HL-60/S4 treated with retinoic acid at 250 ng/mL for 4 days and 3 days (cell line): ENCODE results near the gene GAPDHS.

Experiments
- in situ Hi-C: fragments of 300-500 bp; cut with MboI; formaldehyde crosslinking; loops from 2 replicates; pipeline ENCODE4 v1.7.0; 2022; ENCODE audit warnings: low sequenced_read_pairs

Gene GAPDHS

DNA sequence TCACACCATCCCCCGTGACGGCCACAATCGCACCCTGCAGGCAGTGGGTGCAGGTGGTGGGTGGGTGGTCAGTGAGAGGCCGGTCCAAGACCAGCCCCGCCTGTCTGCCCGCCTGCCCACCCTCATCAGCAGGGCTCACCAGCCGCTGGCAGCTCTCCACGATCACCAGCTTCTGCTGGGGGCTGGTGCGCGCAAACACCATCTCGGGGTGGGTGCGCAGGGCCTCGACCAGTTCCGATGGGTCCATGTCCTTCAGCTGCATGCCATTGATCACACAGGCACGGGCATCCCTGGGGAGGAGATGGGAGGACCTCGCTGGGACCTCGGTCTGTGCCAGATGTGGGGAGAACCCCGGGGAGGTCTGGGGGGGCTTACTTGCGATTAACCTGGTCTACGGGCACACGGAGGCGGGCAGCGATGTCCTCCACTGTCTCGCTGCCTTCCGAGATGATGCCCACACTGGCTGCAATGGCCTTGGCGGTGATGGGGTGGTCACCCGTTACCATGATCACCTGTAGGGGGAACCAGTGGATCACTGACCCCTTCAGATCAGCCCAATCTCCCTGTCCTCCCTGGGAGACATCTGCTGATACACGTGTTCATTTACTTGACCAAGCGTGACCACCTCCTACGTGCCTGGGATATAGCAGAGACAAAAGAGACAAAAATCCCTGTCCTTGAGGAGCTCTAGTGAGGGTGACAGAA lies 22.2 kb downstream of the GAPDHS start:
- in situ Hi-C loops: no loop called here

DNA sequence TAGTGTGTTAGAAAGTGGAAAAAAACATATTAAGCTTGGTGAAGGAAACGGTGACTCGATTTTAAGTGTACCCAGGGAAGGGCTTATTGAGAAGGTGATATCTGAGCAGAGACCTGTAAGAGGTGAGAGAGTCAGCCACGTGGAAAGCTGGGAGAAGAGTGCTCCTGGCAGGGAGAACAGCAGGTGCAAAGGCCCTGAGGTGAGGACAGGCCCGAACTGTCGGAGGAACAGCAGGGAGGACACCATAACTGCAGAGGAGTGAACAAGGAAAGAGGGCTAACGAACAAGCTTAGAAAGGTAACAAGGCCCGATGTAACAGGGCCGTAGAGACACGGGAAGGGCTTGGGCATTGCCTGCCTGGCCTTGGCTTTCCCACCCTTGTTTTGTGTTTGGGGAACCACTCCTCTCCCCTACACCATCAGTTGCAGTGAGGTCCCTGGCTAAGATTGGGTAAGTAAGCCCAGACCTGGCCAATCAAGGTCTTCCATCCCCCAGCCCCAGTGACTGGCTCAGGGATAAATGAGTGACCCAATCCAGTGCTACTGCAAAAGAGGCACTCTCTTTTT lies 22.9 kb downstream of the GAPDHS start:
- in situ Hi-C loops: no loop called here

DNA sequence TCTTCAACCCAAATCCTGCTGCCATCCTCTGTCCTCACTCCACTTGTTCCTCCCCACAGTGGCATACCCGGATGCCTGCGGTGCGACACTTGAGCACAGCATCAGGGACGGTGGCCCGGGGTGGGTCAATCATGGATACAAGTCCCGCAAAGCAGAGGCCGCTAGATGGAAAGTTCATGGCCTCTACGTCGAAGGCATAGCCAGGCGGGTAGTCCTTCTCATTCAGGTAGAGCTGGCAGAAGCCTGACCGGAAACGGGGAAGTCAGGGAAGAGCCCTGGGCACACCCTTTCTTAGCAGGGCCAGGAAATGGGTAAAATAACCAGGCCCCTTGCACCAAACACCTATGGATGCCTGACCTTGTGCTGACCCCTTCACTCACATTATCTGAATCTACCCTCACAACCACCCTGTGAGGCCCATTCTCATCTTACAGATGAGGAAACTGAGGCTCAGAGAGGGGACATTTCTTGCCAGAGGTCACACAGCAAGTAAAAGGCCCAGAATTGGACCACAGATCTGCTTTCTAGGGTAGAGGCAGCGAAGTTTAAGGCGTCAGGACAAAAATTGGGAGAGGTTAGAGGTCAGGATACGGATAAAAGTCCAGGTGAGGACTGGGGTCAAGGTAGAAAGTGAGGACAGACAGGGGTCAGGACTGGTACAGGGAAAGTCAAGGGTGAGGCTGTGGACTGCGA lies 23.7 kb downstream of the GAPDHS start:
- in situ Hi-C loops: no loop called here

DNA sequence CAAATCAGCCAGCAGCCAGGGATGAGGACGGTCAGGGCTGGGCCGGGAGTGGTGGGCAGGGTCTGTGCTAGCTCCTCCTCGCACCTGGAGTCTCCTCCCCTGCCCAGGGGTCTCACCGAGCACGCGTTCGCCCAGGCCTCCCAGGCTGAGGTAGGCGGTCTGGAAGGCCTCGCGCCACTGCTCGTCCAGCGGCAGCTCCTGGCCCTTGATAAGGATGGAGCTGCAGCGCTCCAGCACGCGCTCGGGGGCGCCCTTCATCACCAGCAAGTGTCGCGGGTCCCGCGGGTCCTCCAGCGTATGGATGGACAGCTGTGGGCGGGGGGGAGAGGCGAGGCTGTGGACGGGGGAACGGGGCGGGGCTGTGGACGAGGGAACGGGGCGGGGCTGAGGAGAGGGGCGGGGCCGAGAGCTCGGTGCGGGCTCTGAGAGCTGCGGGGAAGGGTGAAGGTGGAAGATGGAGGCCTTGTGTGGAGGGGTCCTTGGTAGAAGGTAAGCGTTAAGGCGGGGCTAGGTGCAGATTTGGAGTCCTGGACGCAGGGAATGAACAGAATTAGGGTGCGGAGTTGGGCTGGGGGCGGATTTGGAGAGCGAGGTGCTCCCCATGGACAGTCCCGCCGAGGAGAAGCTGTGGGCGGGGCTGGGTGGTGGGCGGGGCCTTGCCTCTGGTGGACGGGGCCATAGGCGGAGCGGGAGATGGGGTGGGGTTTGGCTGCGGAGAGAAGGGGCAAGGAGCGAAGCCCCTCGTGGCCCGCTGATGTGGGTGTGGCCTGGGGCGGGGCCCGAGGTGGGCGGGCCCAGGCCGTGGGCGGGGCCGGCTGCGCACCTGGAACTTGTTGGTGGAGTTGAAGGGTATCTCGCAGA lies 24.5 kb downstream of the GAPDHS start:
- in situ Hi-C loops: no loop called here

DNA sequence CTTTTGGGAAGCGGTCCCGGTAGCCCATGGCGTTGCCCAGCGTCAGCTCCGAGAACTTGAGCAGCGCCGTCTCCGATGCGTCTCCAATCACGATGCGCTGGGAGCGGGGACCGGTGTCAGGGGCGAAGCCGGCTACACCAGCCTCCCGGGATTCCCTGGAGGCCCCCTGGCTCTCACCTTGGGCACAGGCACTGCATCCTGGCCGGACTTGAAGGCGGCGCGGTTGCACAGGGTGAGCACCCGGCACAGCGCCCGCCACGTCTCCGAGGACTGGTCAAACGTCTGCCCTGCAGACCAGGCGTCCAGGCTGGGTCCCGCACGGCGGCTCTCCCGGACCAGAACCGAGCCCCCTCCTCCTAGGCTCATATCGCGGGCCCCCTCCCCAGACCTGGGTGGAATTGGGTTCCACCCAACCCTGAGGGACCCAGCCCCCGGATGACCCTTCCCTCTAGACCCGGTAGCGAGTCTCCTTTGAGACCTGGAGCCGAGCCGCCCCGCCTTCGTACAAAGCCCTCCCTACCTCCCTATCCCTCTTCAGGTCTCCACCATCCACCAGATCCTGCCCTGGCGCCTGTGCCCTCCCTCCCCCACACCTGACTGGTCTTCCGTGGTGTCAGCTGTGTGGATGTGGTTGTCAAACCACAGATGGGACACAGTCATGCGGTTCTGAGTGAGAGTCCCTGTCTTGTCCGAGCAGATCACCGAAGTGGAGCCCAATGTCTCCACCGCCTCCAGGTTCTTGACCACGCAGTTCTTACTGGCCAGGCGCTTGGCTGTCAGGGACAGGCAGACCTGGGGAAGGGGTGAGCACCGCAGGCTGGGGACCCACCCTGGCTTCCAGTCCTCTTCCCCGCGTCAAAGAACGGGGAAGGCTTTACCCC lies 25.4 kb downstream of the GAPDHS start:
- in situ Hi-C loops: no loop called here

DNA sequence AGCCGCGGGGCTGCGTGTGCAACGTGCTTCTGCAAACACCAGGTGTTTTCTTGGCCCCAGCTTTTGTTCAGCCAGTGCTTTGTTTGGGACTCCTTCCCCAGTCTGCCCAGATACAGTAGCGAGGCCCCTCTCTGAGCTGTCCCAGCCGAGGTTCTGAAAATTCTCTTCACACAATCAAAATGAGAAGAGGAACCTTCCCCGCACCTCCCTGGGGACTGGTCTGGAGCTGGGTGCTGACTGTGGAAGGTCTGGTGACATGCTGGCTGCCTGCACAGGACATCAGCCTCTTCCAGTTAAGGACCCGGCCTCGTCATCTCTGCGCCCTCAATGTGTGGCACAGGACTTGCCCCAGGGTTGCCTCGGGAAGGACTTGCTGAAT lies 26.0 kb downstream of the GAPDHS start:
- in situ Hi-C loops: no loop called here

DNA sequence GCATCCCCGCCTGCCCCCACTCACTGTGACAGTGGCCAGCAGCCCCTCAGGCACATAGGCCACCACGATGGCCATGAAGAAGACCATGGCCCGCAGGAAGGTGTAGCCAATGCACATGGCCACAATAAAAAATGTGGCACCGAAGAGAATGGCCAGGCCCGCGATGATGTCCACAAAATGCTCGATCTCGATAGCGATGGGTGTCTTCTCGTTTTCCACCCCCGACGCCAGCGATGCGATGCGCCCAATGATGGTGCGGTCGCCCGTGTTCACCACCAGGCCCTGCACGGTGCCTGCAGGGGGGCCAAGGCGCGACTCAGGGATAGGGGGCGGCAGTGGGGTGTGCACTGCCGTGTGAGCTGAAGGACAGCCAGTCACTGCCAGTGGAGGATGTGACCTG lies 26.5 kb downstream of the GAPDHS start:
- in situ Hi-C loops: no loop called here

DNA sequence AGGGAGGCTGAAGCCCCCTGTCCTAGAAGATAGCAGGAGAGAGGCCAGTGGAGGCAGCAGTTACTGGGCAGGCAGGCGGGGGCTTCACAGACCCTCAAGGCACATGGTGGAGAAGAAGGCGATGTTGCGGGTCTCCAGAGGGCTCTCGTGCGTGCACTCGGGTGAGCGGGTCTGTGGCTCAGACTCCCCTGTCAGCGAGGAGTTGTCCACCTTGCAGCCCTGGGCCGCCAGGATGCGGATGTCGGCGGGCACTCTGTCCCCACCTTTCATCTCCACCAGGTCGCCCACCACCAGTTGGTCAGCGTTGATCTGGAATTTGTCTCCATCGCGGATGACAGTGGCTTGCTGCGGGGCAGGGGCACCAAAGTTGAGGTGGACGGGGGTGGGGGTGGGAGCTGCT lies 27.0 kb downstream of the GAPDHS start:
- in situ Hi-C loops: no loop called here

DNA sequence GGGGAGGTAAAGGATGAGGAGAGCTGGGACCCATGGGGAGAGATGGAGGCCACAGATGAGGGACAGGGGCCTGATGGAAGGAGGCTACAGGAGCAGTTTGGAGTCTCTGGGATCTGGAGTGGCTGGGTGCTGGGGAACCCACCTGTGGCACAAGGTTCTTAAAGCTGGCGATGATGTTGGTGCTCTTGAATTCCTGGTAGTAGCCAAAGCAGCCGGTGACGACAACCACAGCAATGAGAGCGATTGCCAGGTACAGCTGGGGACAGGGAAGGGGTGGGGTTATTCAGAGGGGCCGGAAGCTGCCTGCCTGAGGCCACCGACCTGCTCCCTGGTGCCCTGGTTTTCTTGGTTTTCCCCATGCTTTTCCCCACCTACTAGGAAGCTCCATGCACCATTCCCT lies 27.4 kb downstream of the GAPDHS start:
- in situ Hi-C loops: no loop called here

DNA sequence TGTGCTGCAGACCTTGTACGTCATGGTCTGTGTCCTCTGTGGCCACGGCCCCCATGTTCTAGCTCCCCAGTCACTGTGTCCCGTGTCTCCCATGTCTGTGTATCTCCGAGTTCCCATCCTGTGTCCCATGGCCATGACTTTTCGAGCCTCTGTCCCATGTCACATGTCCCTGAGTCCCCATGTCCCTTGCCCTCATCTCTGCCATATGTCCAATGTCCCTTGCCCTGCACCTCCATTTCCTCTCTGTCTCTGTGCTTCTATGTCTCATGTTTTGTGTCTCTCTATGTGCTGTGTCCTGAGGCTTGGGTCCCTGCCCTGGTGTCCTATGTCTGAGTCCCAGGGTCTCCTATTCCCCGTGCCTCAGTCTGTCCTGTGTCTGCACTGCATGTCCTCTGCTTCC lies 28.2 kb downstream of the GAPDHS start:
- in situ Hi-C loops: no loop called here

DNA sequence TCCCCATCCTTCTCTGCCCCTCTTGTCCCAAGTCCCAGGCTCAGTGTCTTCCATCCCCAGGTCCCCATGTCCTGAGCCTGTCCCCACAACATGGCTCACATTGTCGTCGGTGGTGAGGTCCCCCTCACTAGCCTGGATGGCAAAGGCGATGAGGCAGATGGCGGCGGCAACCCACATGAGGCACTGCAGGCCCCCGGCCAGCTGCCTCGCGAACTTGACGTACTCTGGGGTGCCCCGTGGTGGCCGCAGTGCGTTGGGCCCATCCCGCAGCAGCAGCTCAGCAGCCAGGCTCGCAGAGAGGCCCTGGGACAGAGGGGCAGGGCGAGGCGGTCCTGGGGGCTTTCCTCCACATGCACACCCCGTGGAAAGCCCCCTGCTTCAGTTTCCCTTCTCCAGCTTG lies 29.1 kb downstream of the GAPDHS start:
- in situ Hi-C loops: no loop called here

DNA sequence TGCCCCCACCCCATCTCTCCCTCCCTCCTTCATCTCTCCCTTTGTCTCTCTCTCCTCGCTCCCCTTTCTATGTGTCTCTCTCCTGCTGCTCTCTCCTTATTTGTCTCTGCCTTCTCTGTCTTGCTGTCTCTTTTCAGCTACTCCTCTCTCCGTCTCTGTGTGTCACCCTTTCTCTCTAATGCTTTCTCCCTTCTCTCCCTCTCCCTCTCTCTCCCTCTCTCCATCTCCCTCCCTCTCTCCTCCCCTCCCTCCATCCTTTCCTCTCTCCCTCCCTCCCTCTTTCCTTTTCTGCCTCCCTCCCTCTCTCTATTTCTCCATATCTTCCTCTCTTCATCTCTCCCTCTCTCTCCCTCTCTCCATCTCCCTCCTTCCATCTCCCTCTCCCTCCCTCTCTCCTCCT lies 29.5 kb downstream of the GAPDHS start:
- in situ Hi-C loops: no loop called here

DNA sequence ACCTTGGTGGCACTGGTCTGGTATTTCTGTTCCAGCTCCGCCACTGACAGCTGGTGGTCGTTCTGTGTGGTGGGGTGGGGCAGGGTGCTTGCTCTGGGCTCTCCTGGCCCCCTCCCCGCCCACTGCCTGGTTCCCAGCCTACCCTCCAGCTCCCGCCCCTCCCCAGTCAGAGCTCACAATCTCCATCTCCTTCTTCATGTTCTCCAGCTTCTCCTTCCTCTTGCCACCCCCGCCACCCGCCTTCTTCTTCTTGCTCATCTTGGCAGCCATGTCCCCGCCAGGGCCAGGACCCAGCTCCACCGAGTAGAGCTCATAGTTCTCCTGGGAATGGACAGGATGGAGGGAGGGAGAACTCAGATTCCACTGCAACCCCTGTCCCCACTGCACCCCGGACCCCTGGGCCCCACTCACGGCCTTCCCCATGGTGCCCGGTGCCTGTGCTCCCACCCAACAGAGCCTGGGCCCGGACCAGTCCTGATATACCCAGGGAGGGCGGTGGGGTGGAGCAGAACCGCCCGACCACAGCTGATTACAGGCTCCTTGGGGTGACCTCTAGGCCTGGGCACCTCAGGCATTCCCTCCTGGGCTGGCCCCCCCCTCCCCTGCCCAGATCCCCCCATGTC lies 30.1 kb downstream of the GAPDHS start, which contains the start of gene ATP4A:
Gene ATP4A, minus strand, starts transcription at position 452 of the 623 bp plus-strand sequence. Its CDS starts 29 bp downstream, at position 423.
- in situ Hi-C loops: no loop called here

DNA sequence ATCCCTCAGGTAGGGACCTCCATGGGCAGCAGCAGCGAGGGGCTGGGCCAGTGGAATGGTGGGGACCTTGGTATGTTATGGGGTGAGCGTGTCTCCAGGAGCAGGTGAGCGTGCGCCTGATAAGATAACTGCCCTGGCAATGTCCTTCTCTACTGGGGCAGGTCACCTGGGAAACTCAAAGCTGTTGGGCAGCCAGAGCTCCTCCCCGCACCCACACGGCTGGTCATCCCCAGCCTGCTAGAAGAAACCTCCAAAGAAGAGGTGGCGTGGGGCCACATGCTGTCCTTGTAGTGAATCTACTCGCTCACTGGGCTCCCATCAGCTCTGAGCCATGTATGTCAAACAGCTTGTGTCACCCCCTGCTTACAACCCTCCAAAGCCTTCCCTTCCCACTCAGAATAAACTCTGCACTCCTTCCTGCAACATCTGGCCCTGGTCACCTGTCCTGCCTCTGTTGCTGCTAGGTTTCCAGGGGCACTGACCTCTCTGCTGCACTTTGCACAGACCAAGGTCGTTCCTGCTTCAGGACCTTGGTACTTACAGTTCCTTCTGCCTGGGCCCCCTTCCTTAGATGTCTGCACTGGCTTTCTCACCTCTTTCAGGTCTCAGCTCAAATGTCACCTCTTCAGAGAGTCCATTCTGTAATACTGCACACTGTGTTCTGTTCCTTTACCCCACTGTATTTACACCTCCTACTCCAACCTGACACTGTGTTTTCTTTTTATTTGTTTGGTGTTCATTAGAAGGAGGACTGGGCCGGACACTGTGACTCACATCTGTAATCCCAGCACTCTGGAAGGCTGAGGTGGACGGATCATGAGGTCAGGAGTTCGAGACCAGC lies 32.0 kb downstream of the GAPDHS start:
- in situ Hi-C loops: no loop called here

DNA sequence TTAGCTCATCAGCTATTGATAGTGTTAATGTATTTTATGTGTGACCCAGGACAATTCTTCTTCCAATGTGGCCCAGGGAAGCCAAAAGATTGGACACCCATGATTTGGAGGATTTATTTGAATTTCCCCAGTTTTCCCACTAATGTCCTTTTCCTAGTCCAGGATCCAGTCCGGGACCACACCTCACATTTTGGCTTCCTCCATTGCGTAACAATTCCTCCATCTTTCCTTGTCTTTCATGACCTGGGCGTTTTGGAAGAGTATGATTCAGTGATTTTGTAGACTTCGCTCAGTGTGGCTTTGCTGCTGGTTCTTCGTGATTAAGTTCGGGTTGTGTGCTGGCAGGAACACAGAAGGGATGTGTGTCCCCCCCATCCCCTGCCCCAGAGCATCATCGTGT lies 33.5 kb downstream of the GAPDHS start:
- in situ Hi-C loops: no loop called here

DNA sequence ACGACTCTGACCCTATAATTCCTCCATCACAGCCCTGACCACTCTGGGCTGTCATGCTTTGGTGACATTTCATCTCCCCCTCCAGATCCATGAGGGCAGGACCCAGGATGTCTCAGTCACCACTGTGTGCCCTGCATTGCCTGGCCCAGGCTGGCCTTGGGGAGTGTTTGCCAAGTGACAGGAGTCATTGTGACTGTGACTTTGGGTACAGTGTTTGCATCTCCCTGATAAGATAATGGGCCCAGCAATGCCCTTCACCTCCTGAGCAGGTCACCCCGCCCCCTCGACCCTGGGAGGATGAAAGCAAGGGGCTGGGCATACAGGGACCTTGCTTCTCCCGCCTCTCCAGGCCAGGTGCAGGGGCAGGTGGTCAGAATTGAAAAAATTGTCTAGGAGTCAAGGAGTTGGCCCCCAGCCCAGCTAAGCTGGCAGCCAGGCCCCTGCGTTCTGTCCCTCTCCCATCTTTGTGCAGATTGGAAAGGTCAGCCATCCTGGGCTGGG lies 36.1 kb downstream of the GAPDHS start:
- in situ Hi-C loops: no loop called here

DNA sequence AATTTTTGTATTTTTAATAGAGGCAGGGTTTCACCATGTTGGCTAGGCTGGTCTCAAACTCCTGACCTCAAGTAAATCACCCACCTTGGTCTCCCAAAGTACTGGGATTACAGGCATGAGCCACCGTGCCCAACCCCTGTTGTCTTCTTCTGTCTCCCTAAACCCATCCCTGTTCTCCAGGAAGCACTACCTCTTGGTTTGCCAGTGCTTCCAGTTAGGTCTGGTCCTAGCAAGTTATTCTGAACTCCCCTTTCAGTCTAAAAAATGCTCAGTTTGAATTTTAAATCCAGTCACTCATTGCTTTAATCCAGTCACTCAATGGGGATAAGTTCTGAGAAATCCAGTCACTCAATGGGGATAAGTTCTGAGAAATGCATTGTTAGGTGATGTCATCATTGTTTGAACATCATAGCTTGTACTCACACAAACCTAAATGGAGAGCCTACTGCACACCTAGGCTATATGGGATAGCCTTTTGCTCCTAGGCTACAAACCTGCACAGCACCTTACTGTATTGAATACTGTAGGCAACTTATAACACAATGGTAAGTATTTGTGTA lies 38.2 kb downstream of the GAPDHS start:
- in situ Hi-C loops: no loop called here

DNA sequence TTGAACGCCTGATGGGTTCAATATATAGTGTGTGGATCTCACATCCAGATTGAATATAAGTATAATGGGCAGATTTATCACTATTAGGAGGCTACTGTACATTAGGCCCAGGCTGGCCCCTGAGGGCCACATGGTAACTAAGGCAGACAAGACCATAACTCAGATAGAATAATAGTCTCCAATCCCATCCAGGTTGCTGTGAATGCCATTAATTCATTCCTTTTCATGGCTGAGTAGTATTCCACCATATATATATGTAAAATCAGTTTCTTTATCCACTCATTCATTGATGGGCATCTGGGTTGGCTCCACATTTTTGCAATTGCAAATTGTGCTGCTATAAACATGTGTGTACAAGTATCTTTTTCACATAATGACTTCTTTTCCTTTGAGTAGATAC lies 44.7 kb downstream of the GAPDHS start:
- in situ Hi-C loops: no loop called here

DNA sequence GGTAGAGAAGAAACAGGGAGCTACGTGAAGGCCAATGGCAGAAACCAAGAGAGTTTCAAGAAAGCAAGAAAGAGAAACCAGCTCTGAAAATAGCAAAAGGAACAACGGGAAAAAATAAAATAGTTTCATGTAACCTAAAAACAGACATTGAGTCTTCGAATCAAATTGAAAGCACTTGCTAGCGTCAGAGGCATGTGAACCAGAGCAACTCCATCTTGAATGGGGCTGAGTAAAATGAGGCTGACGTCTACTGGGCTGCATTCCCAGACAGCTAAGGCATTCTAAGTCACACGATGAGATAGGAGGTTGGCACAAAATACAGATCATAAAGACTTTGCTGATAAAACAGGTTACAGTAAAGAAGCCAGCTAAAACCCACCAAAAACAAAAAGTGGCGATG lies 45.5 kb downstream of the GAPDHS start:
- in situ Hi-C loops: no loop called here
